Measurements from ENCODE around the gene TRPM4. TPM values are rescaled to one million over a fixed set of nuclear protein-coding genes. Genes with fewer than 3 reads are reported as not detected.

The TRPM4 gene
- total and polyA plus RNA-seq, 2 of the 13 experiments (the other 11 are each of a cell fraction or from before 2014, with no cell fraction given): 1.9 to 4.3 TPM

- peak; percentile 55; the same call in 1 of the 2 replicates for TF ChIP-seq KIAA2018 (CRISPR knock-in tag; IDR thresholded peaks at IDR 0.05; ENCODE audit: borderline replicate concordance)
- TF ChIP-seq NFIB (CRISPR knock-in tag; IDR thresholded peaks at IDR 0.05; ENCODE audit: borderline replicate concordance): peak; percentile 97
- peak; percentile 100 for TF ChIP-seq DZIP1 (CRISPR knock-in tag; IDR thresholded peaks at IDR 0.05)
- TF ChIP-seq STAT5B (CRISPR knock-in tag; IDR thresholded peaks at IDR 0.05): peak; percentile 98
- TF ChIP-seq GABPA (IDR thresholded peaks at IDR 0.05; ENCODE audit: low read depth, low read length): peak; percentile 15; the same call in 1 of the 2 replicates
- TF ChIP-seq GABPA (CRISPR knock-in tag; IDR thresholded peaks at IDR 0.05; ENCODE audit: low read depth): peak; percentile 38; the same call in 1 of the 2 replicates
- no peak for TF ChIP-seq KDM6A (CRISPR knock-in tag; IDR thresholded peaks at IDR 0.05; ENCODE audit: low read depth)
- no peak for TF ChIP-seq ZNF432 (CRISPR knock-in tag; IDR thresholded peaks at IDR 0.05; ENCODE audit: borderline replicate concordance)
- TF ChIP-seq ADNP (CRISPR knock-in tag; IDR thresholded peaks at IDR 0.05): peak; percentile 60; the same call in 1 of the 2 replicates
- peak; percentile 98; the same call in 1 of the 2 replicates for TF ChIP-seq ZNF558 (CRISPR knock-in tag; IDR thresholded peaks at IDR 0.05; ENCODE audit: borderline replicate concordance)
- TF ChIP-seq NFE2 (CRISPR knock-in tag; IDR thresholded peaks at IDR 0.05): 0 out of 2 replicates have a peak, but pooled peaks have one; percentile 51
- TF ChIP-seq REST (IDR thresholded peaks at IDR 0.05; ENCODE audit: borderline replicate concordance in 1 of 2, low read depth in 1 of 2, low read length in 2 of 2): no peak
Observed at GRCh38 chr19:49127674-49128544, 29.7 kb upstream of the TRPM4 start (continued).

Data from HepG2 (cell line).